Stimulated activated CD4-positive, alpha-beta T cell treated with anti-CD3 and anti-CD28 coated beads, Interleukin-2, amount 100 ng/mL, for 48 hours (primary cell): ENCODE measurements around the gene COBL.

Experiments
- DNase-seq, 2 donors: peaks; one replicate each; pipeline ENCODE4 v3.0.0-alpha.2; 2020

Gene COBL

DNA sequence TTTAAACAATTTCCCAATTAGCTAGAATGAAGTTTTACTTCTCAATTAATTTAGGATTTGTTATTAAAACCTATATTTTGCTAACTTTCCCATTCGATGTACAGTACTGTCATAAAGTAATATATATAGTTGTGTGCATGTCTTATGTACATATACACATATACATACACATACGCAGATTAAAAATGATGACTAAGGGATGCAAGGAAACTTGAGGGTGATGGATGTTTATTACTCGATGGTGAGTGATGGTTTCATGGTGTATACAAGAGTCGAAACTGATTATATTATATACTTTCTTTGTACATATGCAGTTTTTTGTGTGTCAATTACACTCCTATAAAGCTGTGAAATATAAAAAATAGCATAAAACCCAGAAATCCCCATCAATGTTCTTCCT lies 248.2 kb downstream of the COBL start:
- no peak for DNase-seq

DNA sequence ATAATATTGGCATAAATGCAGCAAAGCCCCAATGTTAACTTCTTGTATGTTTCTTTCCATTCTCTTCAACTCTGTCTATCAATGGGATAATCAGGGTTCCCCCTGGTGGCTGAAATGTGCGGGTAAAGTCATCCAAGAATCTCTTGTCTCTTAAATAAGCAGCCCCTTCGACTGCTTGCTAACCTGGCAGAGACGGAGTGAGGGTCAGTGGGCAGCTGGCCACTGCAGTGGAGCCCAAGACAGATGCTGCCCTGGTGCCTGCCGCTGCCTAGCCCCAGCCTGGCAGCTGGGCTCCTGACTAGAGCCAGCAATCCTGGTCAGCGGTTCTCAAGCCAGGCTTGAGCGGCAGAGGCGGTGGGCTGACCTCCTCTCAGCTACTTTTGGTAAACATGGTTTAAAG lies 248.9 kb downstream of the COBL start:
- DNase-seq, result peak; percentile 23 to 39

DNA sequence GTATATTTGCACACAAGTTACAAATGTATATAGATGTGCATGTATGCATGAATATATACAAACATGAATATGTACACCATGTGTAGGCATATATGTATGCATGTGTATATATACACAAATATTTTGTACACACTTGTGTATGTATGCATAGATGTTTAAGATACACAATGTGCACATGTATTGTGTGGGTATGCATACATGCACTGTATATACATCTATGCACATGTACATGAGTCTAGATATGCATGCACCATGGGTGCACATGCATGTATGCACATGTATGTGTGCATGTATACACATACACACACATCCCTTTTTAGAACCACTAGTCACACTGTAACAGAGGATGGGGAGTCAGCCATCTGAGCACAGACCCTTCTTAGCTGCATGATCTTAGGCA lies 249.4 kb downstream of the COBL start:
- DNase-seq, result no peak

DNA sequence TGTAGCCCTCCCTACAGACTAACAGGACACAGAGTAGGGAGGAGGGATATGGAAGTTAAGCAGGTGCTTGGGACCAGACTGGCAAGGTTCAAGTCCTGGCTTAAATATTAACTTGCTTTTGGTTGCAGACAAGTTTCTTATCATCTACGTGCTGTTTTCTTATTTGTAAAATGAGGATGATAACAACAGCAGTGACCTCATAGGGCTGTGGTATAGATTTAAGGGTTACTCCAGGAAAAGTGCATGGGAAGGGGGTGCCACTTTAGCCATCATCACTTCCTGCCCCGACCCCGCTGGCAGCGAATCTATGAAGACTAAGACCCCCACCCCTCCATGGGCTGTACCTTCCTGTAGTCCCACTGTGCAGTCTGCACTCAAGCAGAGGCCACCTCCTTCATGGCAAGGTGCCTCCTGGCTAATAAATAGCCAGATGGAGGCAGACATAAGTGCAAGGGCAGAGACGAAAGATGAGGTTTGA lies 250.2 kb downstream of the COBL start:
- DNase-seq, result no peak

DNA sequence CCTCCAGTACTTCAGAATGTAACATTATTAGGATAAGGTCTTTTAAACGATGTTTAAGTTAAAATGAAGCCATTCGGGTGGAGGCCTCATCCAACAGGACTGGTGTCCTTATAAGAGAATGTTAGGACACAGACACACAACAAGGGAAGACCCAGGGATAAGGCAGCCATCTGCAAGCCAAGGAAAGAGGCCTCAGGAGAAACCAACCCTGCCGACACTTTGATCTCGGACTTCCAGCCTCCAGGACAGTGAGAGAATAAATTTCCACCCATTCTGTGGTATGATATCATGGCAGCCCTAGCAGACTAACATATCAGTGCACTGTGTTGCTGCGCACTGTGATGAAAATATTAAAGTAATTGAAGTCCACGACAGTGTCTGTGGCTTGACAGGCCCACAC lies 250.8 kb downstream of the COBL start:
- DNase-seq, result no peak

DNA sequence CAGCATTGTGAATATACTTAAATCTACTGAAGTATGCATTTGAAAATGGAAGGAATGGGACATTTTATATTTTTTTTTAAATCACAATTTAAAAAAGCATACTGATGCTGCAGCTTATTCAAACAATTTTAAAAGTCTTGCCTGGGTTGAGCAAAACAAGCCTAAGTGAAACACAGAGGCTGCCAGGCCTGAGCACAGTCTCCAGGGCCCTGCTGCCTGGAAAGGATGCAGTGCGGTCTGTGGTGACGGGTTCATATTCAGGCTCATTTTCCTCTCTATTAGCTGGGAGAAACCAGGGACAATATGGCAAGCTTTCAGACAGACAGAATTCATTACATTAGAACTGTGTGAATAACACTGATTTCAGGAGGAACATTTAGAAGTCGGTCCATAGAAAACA lies 251.9 kb downstream of the COBL start:
- DNase-seq, result no peak

DNA sequence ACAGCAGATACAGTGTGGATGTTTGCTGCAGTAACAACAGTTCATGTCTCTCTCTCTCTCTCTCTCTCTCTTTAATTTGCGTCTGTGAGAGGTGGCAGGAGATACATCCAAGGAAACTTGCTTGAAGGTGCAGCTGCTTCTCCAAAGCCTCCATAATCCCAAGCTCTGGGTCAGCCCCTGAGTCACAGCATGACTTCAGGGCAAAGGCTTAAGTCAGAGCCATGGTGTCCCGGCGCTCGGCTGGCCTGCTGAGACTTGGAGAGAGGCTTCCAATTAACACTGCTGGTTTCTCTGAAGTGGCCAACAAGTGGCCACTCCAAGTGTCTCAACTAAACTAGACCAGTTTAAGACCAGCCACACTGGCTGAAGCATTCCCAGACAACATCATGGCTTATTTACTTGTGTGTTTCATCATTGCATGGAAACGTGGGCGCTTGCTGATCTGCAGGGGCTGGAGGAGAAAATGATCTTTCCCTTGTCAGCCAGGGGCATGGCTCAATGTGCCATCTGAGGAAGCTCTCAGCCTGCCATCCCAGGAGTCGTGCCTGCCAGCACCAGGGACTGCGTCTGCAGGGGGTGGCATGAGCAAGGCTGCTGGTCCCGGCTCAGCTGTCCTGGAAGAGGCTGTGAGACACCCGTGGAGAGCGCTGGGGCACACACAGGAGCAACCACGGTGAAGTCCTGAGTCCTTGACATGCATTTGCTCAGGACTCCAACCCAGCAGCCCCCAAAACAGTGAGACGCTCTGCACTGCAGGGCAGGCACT lies 254.2 kb downstream of the COBL start:
- DNase-seq, result no peak

DNA sequence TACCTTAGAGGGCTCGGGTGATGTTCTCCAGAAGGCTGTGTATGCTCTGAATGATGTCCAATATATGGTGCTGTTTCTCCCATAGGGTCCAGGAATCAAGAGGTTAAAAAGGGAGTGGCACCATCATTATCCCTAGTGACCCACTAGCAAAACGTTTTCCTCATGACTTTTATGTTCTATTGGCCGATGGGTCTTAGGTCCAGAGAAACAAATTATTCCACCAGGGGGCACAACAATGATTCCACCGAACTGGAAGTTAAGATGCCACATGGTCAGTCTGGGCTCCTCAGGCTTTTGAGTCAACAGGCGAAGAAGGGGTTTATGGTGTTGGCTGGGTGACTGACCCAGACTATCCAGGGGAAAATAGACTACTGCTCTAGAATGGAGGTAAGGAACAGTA lies 256.1 kb downstream of the COBL start:
- DNase-seq, result no peak

DNA sequence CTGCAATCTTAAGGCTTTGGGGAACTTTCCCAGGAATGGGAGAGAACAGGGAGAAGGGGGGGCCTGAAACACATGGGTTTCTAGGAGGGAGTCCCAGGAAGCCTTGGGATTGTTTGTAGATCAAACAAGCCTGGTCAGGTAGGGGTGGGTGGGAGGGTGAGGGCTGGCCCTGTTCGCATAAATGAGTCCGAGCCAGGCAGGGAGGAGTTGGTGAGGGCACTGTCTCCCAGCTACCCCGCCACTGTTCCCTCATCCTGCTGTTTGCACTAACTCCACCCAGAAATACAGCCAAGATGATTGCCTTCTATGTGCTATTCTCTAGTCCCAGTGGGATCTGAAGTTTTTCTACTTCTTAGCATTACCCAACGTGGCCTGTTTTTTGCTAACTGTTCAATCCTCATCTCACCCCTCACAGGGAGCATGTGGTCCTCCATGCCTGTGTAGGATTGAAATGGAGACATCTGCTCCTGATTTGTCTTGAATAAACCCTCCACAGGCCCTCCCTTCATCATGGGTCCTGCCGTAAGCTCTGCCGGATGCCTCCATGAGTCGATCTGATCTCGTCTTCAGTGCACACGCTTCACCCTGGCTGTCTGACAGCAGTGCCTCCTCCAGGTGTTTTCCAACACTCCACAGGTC lies 257.0 kb downstream of the COBL start:
- DNase-seq, result no peak

DNA sequence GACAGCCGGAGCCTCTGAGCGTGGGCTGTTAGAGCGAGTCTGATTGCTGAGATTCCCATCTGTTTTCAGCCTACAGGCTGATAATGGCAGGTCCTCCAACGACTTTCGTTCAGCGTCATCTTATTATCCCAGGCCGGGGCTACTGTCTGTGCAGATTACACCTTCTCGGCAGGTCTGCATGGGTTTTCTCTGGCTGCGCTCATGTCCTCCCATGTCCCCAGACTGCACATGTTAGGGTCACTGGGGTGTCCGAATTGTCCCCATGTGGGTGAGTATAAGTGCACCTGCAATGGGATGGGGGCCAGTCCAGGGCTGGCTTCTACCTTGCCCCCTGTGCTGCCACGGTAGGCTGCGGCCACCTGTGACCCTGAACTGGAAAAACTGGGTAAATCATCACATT lies 257.8 kb downstream of the COBL start:
- no peak for DNase-seq

DNA sequence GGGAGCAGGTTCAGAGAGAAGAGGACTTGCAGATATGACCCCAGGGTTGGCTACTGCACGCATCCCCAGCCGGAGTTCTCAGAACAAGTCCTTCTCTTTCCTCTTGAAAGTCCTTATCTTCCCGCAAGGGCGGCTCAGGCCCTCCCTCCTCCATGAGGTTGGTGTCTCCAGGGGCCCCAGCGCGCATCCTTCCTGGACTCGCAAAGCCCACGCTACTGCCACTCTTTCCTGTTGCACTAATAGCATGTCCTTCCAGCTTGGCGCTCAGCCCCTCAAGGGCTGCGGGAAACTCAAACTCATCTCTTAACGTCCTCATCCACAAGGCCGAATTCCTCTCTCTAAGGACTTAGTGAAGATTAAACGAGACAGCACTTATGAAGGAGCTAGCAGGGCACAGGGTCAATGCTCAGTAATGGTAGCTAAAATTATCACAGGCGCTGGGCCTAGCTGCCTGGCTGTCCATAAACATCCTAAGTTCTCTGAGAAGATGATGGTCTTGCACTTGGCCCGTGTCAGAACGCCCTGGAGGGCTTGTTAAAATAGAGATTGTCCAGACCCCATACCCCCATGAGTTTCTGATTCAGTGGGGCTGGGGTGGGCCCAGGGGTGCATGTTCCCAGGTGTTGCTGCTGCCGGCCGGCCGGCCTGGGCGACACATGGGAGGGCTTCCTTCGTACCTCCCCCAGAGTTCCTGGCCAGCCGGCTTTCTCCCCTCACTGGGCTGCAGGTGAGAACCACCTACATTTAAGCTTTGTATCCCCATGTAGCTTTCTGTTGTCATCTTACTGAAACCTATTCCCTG lies 261.4 kb downstream of the COBL start:
- no peak for DNase-seq

DNA sequence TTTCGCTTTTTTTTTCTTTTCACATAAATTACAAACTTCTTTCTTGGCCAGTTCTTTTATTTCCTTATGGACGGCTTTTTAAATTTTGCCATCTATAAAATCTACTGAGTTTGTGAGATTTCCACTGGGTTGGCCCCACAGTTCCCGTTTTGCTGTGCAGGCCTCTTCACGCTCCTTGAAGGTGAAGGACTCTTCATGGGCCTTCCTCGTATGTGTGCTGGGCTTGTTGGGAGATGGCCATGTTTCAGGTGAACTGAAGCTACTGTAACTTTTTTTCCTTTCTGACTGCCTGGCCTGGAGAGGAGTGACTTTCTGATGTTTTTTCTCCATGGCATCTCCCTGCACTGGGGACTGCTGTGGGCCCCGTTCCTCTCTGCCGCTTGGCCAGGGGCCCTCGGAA lies 262.4 kb downstream of the COBL start:
- no peak for DNase-seq

DNA sequence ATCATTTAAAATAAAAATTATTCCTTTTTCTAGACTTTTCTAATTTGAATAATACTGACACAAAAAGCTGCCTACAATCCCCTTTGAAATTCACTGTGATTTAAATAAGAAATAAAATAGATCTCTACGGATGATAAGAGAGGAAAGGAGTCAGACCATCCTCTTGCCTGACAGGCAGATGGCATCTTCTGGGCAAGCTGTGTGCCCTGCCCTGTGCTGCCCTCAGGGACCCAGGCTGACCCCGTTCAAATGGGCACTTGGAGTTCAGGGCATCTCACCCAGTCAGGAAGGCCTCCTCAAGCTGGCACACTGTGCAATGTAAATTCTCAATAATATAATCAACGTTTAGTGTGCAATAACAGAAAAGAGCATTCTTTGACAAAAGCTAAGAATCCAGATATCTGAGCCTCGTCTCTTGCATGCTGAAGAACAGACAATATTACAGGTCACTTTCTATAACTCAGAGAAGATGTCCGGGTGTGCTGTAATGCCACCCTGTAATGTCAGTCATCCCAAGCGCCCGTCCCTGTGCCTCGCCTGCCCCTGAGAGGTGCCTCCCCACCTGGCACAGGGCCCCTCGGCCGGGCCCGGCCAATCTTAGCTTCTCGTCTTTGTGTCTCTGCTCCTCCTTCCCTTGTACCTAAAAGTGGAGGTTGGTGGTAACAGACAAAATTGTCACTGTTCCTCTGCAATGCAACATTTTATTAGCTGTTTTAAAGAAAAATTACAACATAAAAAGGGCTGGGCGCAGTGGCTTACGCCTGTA lies 263.3 kb downstream of the COBL start:
- no peak for DNase-seq

DNA sequence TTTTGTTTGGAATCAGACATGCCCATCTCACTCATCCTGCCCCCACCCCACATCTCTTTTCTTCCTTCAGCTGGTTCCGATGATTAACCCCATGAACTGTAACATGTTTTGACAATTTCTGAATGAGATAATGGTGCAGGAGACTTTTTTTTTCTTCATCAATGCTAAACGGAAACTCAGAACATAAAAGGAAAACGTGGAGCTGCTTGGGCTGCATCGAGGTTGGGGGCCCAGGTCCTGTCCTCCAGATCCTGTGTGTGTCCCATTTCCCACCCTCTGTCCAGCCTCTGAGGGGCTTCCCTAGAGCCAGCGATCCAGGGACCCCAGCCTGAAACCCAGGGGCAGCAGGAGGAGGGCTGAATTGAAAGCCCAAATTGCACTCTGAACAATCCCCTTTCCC lies 270.1 kb downstream of the COBL start:
- no peak for DNase-seq

DNA sequence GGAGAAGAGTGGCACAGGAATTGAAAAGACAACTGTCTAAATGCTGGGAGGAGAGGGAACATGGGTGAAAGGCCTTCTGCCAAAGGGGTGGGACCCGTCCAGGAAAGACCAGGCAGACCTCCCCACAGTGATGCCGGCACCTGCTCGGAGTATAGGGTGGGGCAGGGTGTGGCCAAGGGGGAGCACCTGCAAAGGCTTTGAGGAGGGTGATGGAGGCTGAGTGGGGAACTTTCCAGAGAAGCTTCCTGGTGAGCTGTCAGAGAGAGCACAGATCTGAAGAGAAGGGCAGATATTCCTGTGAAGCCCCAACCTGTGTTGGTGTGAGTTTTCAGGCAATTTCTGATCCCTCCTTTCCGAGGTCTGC lies 270.5 kb downstream of the COBL start:
- DNase-seq, result no peak

DNA sequence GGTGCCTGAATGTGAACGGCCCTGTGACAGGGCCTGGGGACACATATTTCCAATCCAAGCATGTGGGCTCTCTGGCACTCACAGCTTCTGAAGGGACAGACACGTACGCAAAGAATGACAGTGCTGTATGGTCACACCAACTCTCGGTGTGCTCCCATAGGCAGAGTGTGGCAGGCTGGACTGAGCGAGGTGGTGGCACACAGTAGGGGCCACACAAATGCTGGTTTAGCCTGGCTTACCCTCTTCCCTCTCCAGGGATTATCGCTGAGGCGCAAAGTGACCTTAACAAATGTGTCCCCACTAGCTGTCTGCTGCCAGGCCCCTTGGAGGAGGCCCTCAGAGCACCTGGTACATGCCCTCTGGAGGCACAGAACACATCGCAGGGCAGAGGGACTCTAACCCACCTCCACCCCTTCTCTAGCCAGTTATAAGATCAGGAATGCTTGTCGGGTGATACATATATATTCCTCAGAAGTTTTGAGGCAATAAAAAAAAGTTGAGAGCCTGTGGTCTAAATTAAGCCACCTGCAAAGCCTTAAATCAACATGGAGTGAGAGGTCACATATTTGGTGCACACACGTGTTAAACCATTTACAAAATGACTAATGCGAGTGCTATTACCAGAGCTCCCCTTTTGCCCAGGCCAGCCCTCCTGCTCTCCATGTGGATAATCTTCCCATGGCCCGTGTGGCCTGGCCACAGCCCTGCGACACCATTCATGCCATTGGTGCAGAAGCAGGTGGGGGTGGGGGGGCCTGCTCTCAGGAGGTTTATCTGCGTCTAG lies 271.1 kb downstream of the COBL start:
- no peak for DNase-seq

DNA sequence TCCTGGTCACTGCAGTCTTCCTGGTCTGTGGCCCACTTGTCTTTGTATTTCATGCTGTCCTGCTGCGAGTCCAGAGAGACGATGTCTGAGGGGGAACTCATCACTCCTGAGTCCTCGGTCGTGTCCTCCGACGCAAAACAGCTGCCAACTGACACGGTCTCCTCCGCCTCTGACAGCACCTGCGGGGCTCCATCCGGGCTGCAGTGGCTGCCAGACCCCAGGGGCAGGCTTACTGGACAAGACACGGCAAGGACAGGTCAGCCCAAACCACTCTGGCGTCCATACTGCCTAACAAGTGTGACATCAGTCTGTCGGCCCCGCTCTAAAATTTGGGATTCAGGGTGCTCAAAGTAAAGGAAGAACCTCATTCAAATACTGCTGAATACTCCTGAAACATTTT lies 273.1 kb downstream of the COBL start:
- no peak for DNase-seq

DNA sequence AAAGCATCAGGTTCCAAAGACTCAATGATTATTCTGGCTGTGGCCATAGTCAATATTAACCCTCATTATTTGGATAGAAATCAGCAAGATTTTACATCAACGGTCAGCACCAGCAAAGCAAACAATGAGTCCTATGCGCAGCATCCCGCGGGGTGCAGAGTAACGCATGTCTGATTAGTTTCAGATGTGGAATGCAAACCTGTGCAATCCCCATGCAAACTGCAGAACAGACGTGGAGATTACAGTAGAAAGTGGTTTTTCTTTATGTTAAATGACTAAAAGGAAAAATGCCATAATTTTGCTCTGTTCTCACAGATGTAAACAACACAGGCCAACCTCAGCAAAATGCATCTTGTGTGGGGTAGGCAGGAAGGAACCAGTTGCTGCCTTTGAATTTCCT lies 275.8 kb downstream of the COBL start:
- no peak for DNase-seq

DNA sequence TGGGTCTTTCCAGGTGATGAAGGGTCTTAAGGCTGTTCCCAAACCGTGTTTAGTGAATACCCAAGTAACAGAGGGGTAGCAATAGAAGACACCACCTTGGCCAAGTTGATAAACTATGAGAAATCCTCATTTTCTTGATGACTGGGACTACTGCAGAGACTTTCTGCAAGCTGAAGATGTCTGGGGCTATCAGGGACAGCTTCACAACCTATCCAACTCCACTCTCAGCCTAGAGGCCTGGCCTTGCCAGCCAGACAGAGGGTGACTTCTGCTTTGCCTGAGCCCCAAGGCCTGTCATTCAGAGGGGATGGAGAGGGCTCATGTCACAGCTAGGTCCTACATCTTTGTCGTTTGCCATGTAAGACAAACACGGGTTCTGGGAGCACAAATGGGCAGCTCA lies 278.0 kb downstream of the COBL start:
- DNase-seq, result no peak

DNA sequence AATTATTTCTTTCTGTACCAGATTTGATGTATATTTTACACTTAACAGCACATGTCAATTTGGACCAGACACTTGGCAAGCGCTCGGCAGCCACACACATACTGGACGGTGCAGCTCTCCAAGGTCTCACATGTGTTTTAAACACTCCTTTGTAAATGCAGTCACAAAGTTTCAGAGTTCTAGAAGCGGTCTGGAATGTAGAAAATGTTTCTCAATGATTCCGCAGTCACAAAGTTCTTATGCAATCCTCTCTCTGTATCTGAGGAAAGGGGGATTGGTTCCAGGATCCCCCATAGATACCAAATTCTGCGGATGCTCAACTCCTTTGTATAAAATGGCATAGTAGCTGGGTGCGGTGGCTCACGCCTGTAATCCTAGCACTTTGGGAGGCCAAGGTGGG lies 280.9 kb downstream of the COBL start:
- no peak for DNase-seq

DNA sequence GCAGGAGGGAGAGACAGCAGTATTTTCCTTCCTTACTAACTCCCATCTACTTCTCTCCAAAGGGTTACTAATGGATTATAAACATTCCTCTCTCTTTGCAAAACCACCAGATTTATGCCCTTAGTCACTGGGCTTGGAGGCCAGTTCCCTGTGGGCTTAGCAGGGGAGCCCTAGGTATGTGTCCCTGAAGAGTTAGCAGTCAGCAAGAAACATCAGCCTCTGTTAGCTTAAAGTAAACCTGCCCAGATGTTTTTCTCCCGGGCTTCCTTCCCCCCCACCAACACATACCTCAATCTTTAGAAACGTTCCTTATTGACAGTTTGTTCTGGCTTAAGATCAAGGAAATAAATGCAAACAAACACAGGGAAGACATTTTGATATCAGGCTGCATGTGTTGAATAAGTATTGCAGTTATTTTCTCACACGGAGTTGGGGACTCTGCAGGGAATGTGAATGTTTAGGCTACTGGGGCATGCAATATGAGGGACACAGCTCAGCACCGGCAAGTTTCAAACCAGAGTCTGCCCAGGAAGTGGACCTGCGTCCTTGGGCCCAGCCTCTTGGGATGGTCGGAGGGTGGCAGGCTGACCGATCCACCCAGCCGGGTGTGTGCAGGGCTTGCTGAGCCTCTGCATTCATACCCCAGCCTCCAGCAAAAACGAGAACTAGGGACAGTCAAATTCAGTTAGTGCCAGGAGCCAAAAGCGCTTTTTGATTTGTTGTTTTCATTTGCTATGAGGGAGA lies 281.9 kb downstream of the COBL start:
- no peak for DNase-seq
